ENCODE results near the gene DPEP3.

The DPEP3 gene

DNA sequence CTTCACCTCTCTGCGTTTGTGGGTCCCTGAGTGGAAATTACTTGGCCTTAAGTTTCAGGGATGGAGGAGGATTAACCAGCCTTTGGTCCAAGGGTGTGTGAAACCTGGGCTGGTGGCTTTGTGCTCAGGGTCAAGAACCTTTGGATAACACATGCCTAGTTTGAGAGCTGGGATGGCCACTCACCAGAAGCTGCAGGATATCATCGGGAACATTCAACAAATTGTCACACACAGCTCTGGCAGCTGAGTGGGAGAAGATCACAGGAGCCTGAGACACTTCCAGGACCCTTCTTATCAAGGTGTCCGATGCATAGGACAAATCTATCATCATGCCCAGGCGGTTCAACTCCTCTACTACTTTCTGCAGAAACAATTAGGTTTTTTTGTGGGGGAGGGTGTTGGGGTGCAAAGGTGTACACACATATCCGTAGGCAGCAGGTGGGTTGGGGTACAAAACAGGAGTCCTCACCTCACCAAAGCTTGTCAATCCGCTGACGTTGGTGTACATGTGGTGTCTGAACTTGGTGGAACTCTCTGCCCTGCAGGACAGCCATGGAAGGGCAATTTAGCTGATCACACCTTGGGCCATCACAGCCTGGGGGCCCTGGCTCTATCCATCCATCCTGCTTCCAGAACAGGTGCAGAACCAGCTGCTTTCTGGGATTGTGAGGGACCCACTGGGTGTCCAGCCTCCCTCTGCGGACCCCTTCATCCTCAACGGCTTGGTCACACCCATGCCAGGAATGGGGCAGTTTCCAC, 2.7 kb downstream of the DPEP3 start (continued):
- TF ChIP-seq, protein P1, sequence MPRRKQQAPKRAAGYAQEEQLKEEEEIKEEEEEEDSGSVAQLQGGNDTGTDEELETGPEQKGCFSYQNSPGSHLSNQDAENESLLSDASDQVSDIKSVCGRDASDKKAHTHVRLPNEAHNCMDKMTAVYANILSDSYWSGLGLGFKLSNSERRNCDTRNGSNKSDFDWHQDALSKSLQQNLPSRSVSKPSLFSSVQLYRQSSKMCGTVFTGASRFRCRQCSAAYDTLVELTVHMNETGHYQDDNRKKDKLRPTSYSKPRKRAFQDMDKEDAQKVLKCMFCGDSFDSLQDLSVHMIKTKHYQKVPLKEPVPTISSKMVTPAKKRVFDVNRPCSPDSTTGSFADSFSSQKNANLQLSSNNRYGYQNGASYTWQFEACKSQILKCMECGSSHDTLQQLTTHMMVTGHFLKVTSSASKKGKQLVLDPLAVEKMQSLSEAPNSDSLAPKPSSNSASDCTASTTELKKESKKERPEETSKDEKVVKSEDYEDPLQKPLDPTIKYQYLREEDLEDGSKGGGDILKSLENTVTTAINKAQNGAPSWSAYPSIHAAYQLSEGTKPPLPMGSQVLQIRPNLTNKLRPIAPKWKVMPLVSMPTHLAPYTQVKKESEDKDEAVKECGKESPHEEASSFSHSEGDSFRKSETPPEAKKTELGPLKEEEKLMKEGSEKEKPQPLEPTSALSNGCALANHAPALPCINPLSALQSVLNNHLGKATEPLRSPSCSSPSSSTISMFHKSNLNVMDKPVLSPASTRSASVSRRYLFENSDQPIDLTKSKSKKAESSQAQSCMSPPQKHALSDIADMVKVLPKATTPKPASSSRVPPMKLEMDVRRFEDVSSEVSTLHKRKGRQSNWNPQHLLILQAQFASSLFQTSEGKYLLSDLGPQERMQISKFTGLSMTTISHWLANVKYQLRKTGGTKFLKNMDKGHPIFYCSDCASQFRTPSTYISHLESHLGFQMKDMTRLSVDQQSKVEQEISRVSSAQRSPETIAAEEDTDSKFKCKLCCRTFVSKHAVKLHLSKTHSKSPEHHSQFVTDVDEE (CRISPR knock-in tag; IDR thresholded peaks at IDR 0.05) = no peak
- no peak for TF ChIP-seq ZFP30 (CRISPR knock-in tag; IDR thresholded peaks at IDR 0.05)
- TF ChIP-seq TCF4 (CRISPR knock-in tag; IDR thresholded peaks at IDR 0.05; ENCODE audit: borderline replicate concordance) = no peak
- no peak for TF ChIP-seq SNAI2 (CRISPR knock-in tag; IDR thresholded peaks at IDR 0.05)
- no peak for TF ChIP-seq BACH2 (CRISPR knock-in tag; IDR thresholded peaks at IDR 0.05; ENCODE audit: borderline replicate concordance)
- no peak for TF ChIP-seq CSDC2 (CRISPR knock-in tag; IDR thresholded peaks at IDR 0.05)
- TF ChIP-seq PPARA (CRISPR knock-in tag; IDR thresholded peaks at IDR 0.05; ENCODE audit: borderline replicate concordance) = no peak
- TF ChIP-seq OSR1 (CRISPR knock-in tag; IDR thresholded peaks at IDR 0.05) = no peak

DNA sequence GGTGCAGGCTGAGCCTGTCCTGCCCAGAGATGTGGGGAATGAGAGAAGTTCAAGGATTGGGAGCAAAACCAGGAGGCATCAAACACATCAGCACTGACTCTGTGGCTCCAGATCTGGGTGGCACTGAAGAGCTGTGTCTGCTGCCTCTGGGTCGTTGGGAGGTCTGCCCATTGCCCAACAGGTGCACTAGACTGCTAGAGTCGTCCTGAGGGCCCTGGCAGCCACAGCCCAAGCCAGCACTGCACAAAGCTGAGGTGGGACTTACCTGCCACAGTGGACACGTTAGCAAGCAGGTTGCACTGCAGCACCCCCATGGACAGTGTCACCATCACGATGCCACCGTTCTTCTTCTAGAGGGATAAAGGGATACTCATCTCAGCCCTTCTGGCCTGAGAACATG, 3.3 kb downstream of the DPEP3 start:
- ATAC-seq = no peak
- TF ChIP-seq TOX (CRISPR knock-in tag; IDR thresholded peaks at IDR 0.05; ENCODE audit: borderline replicate concordance) (no peak), TCF4 (CRISPR knock-in tag; IDR thresholded peaks at IDR 0.05; ENCODE audit: borderline replicate concordance) (no peak), ZNF565 (CRISPR knock-in tag; conservative IDR thresholded peaks at IDR 0.05; ENCODE audit: low read depth) (no peak), BACH2 (CRISPR knock-in tag; IDR thresholded peaks at IDR 0.05; ENCODE audit: borderline replicate concordance) (no peak), ZNF70 (CRISPR knock-in tag; IDR thresholded peaks at IDR 0.05) (no peak)
- TF ChIP-seq, protein P2, sequence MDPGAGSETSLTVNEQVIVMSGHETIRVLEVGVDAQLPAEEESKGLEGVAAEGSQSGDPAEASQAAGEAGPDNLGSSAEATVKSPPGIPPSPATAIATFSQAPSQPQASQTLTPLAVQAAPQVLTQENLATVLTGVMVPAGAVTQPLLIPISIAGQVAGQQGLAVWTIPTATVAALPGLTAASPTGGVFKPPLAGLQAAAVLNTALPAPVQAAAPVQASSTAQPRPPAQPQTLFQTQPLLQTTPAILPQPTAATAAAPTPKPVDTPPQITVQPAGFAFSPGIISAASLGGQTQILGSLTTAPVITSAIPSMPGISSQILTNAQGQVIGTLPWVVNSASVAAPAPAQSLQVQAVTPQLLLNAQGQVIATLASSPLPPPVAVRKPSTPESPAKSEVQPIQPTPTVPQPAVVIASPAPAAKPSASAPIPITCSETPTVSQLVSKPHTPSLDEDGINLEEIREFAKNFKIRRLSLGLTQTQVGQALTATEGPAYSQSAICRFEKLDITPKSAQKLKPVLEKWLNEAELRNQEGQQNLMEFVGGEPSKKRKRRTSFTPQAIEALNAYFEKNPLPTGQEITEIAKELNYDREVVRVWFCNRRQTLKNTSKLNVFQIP (CRISPR knock-in tag; IDR thresholded peaks at IDR 0.05; ENCODE audit: borderline replicate concordance, low read depth) = no peak

DNA sequence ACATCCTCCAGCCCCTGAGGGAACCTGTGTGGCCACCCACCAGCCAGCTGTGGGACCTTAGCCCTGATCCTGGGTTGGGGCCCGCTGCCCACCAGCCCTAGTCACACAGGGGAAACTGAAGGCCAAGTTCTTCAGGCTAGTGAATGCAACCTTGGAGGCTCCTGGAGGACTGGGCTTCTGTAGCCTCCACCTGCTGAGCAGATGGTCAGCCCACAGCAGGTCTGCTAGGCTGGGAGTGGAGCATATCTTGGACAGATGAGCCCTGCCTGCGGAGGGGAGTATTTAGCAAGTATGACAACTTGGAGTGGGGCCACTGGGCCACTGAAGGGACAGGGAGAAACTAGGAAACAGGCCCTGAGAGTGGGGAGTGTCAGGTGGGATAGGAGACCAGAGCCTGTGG, 4.1 kb downstream of the DPEP3 start:
- no peak for ATAC-seq
- TF ChIP-seq GLIS3 (CRISPR knock-in tag; IDR thresholded peaks at IDR 0.05) (no peak), PPARA (CRISPR knock-in tag; IDR thresholded peaks at IDR 0.05; ENCODE audit: borderline replicate concordance) (no peak), CSDC2 (CRISPR knock-in tag; IDR thresholded peaks at IDR 0.05) (no peak), ZC3H10 (CRISPR knock-in tag; IDR thresholded peaks at IDR 0.05) (no peak), ESRRG (CRISPR knock-in tag; IDR thresholded peaks at IDR 0.05) (no peak), OSR1 (CRISPR knock-in tag; IDR thresholded peaks at IDR 0.05) (no peak), ZFP30 (CRISPR knock-in tag; IDR thresholded peaks at IDR 0.05) (no peak), ARNTL (CRISPR knock-in tag; IDR thresholded peaks at IDR 0.05; ENCODE audit: borderline replicate concordance, low read depth) (no peak), RARB (CRISPR knock-in tag; IDR thresholded peaks at IDR 0.05) (no peak), ZNF70 (CRISPR knock-in tag; IDR thresholded peaks at IDR 0.05) (no peak), ZNF8 (CRISPR knock-in tag; IDR thresholded peaks at IDR 0.05) (no peak), TOX (CRISPR knock-in tag; IDR thresholded peaks at IDR 0.05; ENCODE audit: borderline replicate concordance) (no peak), TCF4 (CRISPR knock-in tag; IDR thresholded peaks at IDR 0.05; ENCODE audit: borderline replicate concordance) (no peak)
- TF ChIP-seq, protein P3, sequence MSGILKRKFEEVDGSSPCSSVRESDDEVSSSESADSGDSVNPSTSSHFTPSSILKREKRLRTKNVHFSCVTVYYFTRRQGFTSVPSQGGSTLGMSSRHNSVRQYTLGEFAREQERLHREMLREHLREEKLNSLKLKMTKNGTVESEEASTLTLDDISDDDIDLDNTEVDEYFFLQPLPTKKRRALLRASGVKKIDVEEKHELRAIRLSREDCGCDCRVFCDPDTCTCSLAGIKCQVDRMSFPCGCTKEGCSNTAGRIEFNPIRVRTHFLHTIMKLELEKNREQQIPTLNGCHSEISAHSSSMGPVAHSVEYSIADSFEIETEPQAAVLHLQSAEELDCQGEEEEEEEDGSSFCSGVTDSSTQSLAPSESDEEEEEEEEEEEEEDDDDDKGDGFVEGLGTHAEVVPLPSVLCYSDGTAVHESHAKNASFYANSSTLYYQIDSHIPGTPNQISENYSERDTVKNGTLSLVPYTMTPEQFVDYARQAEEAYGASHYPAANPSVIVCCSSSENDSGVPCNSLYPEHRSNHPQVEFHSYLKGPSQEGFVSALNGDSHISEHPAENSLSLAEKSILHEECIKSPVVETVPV (CRISPR knock-in tag; IDR thresholded peaks at IDR 0.05) = no peak
- TF ChIP-seq, protein P4, sequence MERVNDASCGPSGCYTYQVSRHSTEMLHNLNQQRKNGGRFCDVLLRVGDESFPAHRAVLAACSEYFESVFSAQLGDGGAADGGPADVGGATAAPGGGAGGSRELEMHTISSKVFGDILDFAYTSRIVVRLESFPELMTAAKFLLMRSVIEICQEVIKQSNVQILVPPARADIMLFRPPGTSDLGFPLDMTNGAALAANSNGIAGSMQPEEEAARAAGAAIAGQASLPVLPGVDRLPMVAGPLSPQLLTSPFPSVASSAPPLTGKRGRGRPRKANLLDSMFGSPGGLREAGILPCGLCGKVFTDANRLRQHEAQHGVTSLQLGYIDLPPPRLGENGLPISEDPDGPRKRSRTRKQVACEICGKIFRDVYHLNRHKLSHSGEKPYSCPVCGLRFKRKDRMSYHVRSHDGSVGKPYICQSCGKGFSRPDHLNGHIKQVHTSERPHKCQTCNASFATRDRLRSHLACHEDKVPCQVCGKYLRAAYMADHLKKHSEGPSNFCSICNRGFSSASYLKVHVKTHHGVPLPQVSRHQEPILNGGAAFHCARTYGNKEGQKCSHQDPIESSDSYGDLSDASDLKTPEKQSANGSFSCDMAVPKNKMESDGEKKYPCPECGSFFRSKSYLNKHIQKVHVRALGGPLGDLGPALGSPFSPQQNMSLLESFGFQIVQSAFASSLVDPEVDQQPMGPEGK (CRISPR knock-in tag; IDR thresholded peaks at IDR 0.05; ENCODE audit: borderline replicate concordance) = no peak
- TF ChIP-seq, protein P5, sequence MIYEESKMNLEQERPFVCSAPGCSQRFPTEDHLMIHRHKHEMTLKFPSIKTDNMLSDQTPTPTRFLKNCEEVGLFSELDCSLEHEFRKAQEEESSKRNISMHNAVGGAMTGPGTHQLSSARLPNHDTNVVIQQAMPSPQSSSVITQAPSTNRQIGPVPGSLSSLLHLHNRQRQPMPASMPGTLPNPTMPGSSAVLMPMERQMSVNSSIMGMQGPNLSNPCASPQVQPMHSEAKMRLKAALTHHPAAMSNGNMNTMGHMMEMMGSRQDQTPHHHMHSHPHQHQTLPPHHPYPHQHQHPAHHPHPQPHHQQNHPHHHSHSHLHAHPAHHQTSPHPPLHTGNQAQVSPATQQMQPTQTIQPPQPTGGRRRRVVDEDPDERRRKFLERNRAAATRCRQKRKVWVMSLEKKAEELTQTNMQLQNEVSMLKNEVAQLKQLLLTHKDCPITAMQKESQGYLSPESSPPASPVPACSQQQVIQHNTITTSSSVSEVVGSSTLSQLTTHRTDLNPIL (CRISPR knock-in tag; IDR thresholded peaks at IDR 0.05; ENCODE audit: low read depth) = no peak
- TF ChIP-seq, protein P2 (CRISPR knock-in tag; IDR thresholded peaks at IDR 0.05; ENCODE audit: borderline replicate concordance, low read depth) = no peak
